Smooth muscle cell (in vitro differentiated cells): ENCODE data around the gene LEFTY2. TPM values are rescaled to one million over a fixed set of nuclear protein-coding genes. Genes with fewer than 3 reads are reported as not detected.

Experiments used
- DNase-seq: peaks from one replicate; lab custom pipeline; 2025; ENCODE audit not compliant: unreplicated experiment; lab: John Stamatoyannopoulos, UW
- H2AFZ ChIP-seq: fragments of 200-600 bp; sonication (generic); 2 replicates; pipeline ENCODE4 v1.6.0; 2016; ENCODE audit warnings: antibody characterized with exemption, low read depth, mild to moderate bottlenecking
- H3F3A ChIP-seq: fragments of 200-600 bp; sonication (generic); 2 replicates; pipeline ENCODE4 v1.6.0; 2017; ENCODE audit warnings: antibody characterized with exemption, low read depth
- H3K27ac ChIP-seq: fragments of 200-600 bp; sonication (generic); 2 replicates; pipeline ENCODE4 v1.5.1; 2016; ENCODE audit warnings: low read depth, mild to moderate bottlenecking
- H3K27me3 ChIP-seq: fragments of 200-600 bp; sonication (generic); 2 replicates; pipeline ENCODE4 v1.6.1; 2016; ENCODE audit warnings: low read depth, mild to moderate bottlenecking
- H3K36me3 ChIP-seq: fragments of 200-600 bp; sonication (generic); 2 replicates; pipeline ENCODE4 v1.5.1; 2016; ENCODE audit warnings: low read depth
- H3K4me1 ChIP-seq: fragments of 200-600 bp; sonication (generic); 2 replicates; pipeline ENCODE4 v1.5.1; 2016; ENCODE audit warnings: low read depth
- H3K4me2 ChIP-seq: fragments of 200-600 bp; sonication (generic); 2 replicates; pipeline ENCODE4 v1.6.0; 2016; ENCODE audit warnings: mild to moderate bottlenecking
- H3K4me3 ChIP-seq: fragments of 200-600 bp; sonication (generic); 2 replicates; pipeline ENCODE4 v1.5.1; 2016; ENCODE audit warnings: mild to moderate bottlenecking
- H3K79me2 ChIP-seq: fragments of 200-600 bp; sonication (generic); 2 replicates; pipeline ENCODE4 v1.6.0; 2016; ENCODE audit warnings: low read depth, mild to moderate bottlenecking
- H3K9ac ChIP-seq: fragments of 200-600 bp; sonication (generic); 2 replicates; pipeline ENCODE4 v1.6.0; 2016; ENCODE audit warnings: low read depth
- H3K9me3 ChIP-seq: fragments of 200-600 bp; sonication (generic); replicated peaks from 2 replicates; pipeline ENCODE4 v1.5.1; 2016; ENCODE audit warnings: low read depth
- H4K20me1 ChIP-seq: fragments of 200-600 bp; sonication (generic); 2 replicates; pipeline ENCODE4 v1.6.0; 2016; ENCODE audit warnings: low read depth
- CTCF ChIP-seq: fragments of 200-600 bp; sonication (generic); IDR thresholded peaks from 2 replicates; pipeline ENCODE4 v1.5.1; 2017; ENCODE audit warnings: borderline replicate concordance, mild to moderate bottlenecking, antibody characterized with exemption; ENCODE audit not compliant: insufficient read depth, poor library complexity, severe bottlenecking
- WGBS: methylation state at CpG from one replicate; pipeline ENCODE4 v1.1.7; 2016; ENCODE audit warnings: low lambda C conversion rate; 5-methylcytosine and 5-hydroxymethylcytosine counted together
- microRNA-seq: library from miRNA; unstranded; fragments of <30 nt; microRNA quantifications from one replicate; pipeline ENCODE4, GENCODE V29; 2016; ENCODE audit warnings: borderline number of aligned reads
- polyA plus RNA-seq: library from polyadenylated mRNA; unstranded; fragments of >200 nt; fragmentation: Nextera tagmentation; extraction: Ambion mirVana; gene quantifications from 2 replicates; pipeline ENCODE4 v1.2.1, GENCODE V29; 2016
- small RNA-seq: library from RNA; depleted of rRNA; stranded (forward); fragments of <200 nt; gene quantifications from one replicate; pipeline ENCODE3, GENCODE V24; 2014
- total RNA-seq: library from RNA; depleted of rRNA; stranded (reverse); fragments of >200 nt; gene quantifications from 2 replicates; pipeline ENCODE4 v1.2.3, GENCODE V29; 2014

Gene LEFTY2
- total and polyA plus RNA-seq, 2 experiments from 2014 or later, result 0.09 to 0.25 TPM

GRCh38 chr1:225887030-225887314 lies 54.0 kb downstream of the LEFTY2 start:
- H3K4me3 ChIP-seq, result no peak overlapping the region
- no peaks in the 10 kb centered on the region for H3K4me1 ChIP-seq
- no peak overlapping the region for H3K4me2 ChIP-seq
- H2AFZ ChIP-seq, result no peak overlapping the region
- no peaks in the 10 kb centered on the region for H3K36me3 ChIP-seq
- DNase-seq, result no peak
- TF ChIP-seq CTCF, result no peak
- 93% methylated on average over 7 of the region's 7 CpGs for WGBS
- H3K27me3 ChIP-seq, result peaks cover 6% of the 10 kb centered on the region
- no peak overlapping the region for H3K9ac ChIP-seq
- H4K20me1 ChIP-seq, result no peaks in the 10 kb centered on the region
- H3F3A ChIP-seq, result no peaks in the 10 kb centered on the region
- no peak overlapping the region for H3K27ac ChIP-seq
- no peaks in the 10 kb centered on the region for H3K79me2 ChIP-seq
- no peaks in the 10 kb centered on the region for H3K9me3 ChIP-seq

Small RNA genes lying within 50 kb of the gene (microRNA-seq; reads per million reads assigned to microRNA genes)
- gene MIR6741, result 2.9 reads per million

Small RNA genes lying within 50 kb of the gene (small RNA-seq; reads per million reads assigned to genes)
- gene AL117348.1 (not detected), gene NDUFA3P3 (not detected)

Other genes starting within 250 kb of the LEFTY2 start
- 394 and 449 TPM in 2 replicates for gene SRP9, start 163.4 kb downstream of the LEFTY2 start, total RNA-seq
- gene SRP9, start 163.4 kb downstream of the LEFTY2 start, polyA plus RNA-seq, result 301 TPM in 2 replicates
- 9.8 and 16.1 TPM in 2 replicates for gene EPHX1, start 131.1 kb downstream of the LEFTY2 start, total RNA-seq
- 22.2 and 29.2 TPM in 2 replicates for gene EPHX1, start 131.1 kb downstream of the LEFTY2 start, polyA plus RNA-seq
- gene TMEM63A, start 58.8 kb downstream of the LEFTY2 start, total RNA-seq, result 12.0 and 12.3 TPM in 2 replicates
- 10.9 and 17.9 TPM in 2 replicates for gene TMEM63A, start 58.8 kb downstream of the LEFTY2 start, polyA plus RNA-seq
- not detected in 2 replicates for gene LEFTY1, start 52.1 kb downstream of the LEFTY2 start, total RNA-seq
- gene LEFTY1, start 52.1 kb downstream of the LEFTY2 start, polyA plus RNA-seq, result 0.46 TPM in 1 of 2 replicates, not detected in the other
- gene PYCR2, start 17.0 kb downstream of the LEFTY2 start, total RNA-seq, result 15.1 and 20.1 TPM in 2 replicates
- gene PYCR2, start 17.0 kb downstream of the LEFTY2 start, polyA plus RNA-seq, result 40.5 and 44.3 TPM in 2 replicates
- gene SDE2, start 58.1 kb upstream of the LEFTY2 start, total RNA-seq, result 30.5 and 33.3 TPM in 2 replicates
- gene SDE2, start 58.1 kb upstream of the LEFTY2 start, polyA plus RNA-seq, result 15.1 and 20.2 TPM in 2 replicates
- 459 and 461 TPM in 2 replicates for gene H3-3A, start 121.5 kb upstream of the LEFTY2 start, total RNA-seq
- gene H3-3A, start 121.5 kb upstream of the LEFTY2 start, polyA plus RNA-seq, result 426 and 430 TPM in 2 replicates
- 118 and 125 TPM in 2 replicates for gene ACBD3, start 245.5 kb upstream of the LEFTY2 start, total RNA-seq
- 81.2 and 82.0 TPM in 2 replicates for gene ACBD3, start 245.5 kb upstream of the LEFTY2 start, polyA plus RNA-seq